HG03469 (cell line): ENCODE data around the gene DYTN.

Experiments
- ATAC-seq: cut with Tn5 transposase; IDR thresholded peaks from one replicate; pipeline ENCODE4 v1.9.1; 2021; ENCODE audit warnings: mild to moderate bottlenecking, moderate library complexity, moderate number of reproducible peaks; ENCODE audit not compliant: unreplicated experiment

Gene DYTN

DNA sequence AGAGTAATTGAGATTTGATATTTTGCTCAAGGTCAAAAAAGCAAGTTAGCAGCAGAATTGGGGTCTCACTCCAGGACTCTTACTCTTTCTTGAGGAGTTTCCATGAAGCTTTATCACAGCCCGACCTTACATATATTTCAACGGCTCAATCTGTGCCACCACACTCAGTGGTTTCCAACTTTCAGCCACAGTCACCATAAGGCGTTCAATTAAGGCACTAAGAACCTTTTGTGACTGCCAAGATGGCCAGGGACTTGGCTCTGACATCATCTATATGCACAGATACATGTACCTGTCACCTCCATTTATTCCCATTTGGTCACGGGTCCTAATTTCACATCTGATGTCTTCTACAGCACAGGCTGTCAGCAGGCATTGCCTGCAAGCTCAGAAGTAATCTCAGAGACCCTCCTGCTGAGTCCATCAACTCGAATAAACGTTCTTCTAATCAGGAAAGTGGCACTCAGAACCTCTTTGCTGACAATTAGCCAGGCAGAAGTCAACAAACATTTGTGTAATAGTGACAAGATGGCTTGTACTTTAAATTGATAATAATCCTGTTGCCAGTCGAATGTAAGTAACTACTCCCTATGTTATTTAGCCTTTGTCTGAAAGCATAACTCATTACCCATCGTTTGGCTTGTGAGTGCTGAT, 16.1 kb downstream of the DYTN start:
- no peak for ATAC-seq

DNA sequence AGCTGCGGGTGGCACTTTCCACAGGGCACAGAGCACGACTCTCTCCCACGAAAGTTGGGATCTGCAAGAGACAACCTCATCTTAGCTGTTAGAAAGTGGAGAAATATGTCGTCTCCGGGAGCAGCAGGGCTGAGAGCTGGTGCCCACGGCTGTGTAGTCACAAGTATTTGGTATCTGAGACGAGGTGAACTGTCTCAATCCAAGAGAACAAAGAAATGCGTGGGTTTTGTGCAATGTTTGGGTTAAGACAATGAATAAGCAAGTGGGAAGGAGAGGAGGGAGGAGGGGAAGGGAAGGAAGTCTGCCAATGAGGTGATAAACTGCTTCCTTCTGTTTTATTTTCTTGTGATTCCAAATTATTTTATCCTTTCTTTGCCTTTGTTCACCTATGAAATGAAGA, 18.0 kb downstream of the DYTN start:
- ATAC-seq, result no peak

GRCh38 chr2:206698811-206699210, 19.4 kb downstream of the DYTN start:
- no peak for ATAC-seq

DNA sequence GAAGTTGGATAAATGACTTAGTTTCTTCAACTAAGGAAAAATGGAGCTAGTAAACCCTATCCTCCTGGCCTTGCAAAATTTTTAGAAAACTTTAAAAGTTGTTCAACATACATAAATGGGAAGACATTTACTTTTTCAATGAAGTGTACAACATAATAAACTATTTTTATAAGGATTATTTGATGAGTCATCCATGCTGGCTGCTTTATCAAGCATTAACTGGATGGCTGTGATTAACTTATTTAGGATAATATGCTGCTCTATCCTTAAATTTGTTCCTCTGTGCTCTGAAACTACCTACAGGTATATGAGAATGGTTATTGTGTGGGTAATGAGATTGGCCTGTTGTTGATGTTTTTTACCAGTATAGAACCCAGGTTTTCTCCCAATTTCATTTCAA, 21.3 kb downstream of the DYTN start:
- no peak for ATAC-seq

DNA sequence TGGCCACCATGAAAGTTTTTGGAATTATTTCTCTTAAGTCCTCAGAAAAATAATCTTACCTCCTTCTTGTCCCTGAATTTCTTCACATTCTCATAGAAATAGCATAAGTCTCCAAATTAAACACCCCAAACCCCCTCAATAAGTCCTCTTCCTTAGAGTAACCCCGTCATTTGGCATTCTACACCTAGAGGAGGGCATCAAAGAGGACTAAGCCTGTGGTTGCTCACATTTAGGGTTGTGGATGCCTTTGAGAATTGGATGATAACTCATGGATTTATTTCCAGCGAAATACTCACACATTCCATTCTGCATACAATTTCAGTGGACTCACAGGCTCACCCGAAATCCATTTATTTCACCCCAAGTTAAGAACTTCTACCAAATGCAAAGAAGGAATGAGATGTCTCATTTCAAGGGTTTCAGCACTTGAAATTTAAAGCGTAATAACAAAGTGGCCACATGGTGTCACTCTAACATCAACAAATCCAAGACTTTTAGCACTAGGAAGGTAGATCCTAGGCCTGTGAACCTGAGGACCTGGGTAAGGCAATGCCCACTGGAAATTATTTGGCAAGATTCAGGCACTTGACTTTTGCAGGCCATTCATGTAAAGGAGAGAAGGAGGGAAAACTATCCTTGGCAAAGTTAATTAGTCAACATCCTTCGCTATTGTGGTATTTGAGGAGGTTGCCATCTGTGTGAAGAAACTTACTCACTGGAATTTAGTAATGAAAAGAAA, 24.6 kb downstream of the DYTN start:
- ATAC-seq, result peak; percentile 62

DNA sequence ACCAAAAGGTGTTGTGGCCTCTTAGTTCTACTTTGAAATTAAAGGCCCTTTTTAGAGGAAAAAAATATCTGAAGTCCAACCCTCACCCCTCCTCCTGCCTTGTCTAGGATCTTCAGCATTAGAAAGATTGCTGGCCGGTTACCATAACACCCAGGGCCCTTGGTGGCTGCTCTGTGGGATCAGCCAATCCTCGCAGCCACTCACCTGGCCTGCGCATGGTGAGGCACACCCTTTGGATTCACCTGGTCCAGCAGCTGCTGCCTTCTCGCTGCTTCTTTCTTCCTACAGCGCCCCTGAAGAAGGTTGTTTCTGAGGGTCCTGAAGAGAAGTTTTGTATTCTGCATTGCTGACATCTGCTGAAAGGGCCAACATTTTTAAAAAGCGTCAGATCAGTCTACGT, 25.2 kb downstream of the DYTN start:
- no peak for ATAC-seq

GRCh38 chr2:206688990-206689389, 29.2 kb downstream of the DYTN start:
- ATAC-seq, result no peak

- ATAC-seq, result no peak
These were observed 29.7 kb downstream of the DYTN start for GRCh38 chr2:206688453-206688852.

DNA sequence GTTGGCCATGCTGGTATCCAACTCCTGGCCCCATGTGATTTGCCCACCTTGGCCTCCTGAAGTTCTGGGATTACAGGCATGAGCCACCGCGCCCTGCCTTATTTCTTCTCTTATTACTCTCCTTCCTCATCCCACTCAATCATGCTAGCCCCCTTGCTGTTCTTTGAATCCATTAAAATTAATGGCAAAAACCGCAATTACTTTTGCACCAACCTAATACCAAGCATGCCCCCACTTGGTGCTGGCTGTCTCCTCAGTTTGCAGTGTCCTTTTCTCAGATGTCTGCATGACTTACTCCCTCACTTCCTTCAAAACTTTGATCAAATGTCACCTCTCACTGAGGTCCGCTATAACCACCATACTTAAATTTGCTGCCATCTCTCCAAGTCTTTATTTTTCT, 34.6 kb downstream of the DYTN start:
- no peak for ATAC-seq

- no peak for ATAC-seq
These were observed 47.5 kb downstream of the DYTN start for GRCh38 chr2:206670531-206671319.

- no peak for ATAC-seq
These were observed 52.9 kb downstream of the DYTN start for GRCh38 chr2:206665251-206665650.

- ATAC-seq, result no peak
These were observed 61.1 kb downstream of the DYTN start for GRCh38 chr2:206657087-206657486.

DNA sequence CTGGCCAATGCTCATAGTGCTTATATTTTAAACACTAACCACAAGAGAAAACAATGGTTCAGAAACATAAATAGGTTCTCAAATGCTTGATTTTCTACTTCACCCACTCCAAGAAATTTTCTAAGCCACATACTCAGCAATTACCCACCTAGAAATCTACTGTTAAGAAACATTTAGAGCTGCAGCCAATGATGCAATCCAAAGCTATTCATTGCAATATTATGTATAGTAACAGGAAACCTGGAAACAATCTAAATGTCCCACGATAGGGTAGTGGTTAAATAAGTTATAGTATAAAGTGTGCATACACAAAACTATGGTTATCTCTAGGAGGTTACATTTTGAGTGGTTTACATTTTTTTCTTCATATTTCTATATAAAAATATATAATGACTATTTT, 70.2 kb downstream of the DYTN start:
- ATAC-seq, result no peak

GRCh38 chr2:206642075-206643025, 75.8 kb downstream of the DYTN start, which contains the start of gene FAM237A:
FAM237A (plus strand) TSS chr2:206642487; CDS start chr2:206644237, 1,750 bp downstream.
- ATAC-seq, result no peak

DNA sequence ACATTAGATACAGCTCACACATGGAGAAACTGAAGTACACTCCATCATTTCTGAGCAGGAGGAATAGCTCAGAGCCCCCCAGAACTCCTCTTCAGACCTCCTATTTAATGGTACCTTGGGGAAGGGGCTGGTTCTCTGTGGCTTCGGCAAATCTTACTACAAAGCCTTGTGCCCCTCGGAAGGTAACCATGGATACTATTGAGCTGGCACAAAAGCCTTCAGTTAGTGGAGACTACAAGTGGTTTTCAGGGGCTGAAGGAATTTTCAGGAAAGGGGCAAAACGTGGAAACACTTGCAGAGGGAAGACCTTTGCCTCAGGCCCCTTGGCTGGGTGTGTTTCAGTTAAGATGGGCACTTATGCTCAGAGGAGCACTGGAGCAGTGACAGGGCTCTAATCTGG, 77.0 kb downstream of the DYTN start:
- ATAC-seq, result no peak

GRCh38 chr2:206639636-206640035, 78.6 kb downstream of the DYTN start:
- ATAC-seq, result no peak

- no peak for ATAC-seq
These were observed 83.2 kb downstream of the DYTN start for GRCh38 chr2:206635015-206635414.

- no peak for ATAC-seq
These were observed 86.9 kb downstream of the DYTN start for GRCh38 chr2:206631340-206631739.

- ATAC-seq, result no peak
These were observed 90.6 kb downstream of the DYTN start for GRCh38 chr2:206627632-206628031.

- ATAC-seq, result no peak
These were observed 92.1 kb downstream of the DYTN start for GRCh38 chr2:206626108-206626507.

DNA sequence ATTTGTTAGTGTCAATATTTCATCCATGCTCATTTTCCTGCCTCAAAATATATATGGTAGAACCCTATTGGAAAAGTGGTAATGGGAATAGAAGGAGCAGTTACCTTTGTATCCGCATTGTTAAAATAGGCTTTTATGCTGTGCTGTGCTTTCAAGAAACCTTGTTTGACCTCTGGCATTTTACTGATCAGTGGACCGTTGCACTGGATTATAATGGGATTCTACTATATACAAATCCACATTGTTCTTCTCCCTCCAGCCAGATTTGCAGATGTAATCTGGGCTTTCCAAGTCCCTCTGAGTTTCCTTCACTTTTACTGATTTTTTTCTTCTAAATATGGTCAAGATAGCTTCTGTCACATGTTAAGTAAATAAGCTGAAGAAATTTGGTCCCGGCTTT, 99.2 kb downstream of the DYTN start:
- ATAC-seq, result no peak
